K562 (cell line): Measurements from ENCODE around the gene RFC5. TPM values are rescaled to one million over a fixed set of nuclear protein-coding genes. Genes with fewer than 3 reads are reported as not detected.

Experiments used
- CHD7 ChIP-seq: fragments of 200-600 bp; sonication (generic); IDR thresholded peaks from one replicate; pipeline ENCODE4 v1.6.1; 2012; ENCODE audit warnings: mild to moderate bottlenecking, low read depth, low read length, inconsistent platforms
- CREB1 ChIP-seq, 2 experiments: sonication (generic) in 1 of 2; formaldehyde crosslinking in 1 of 2; IDR thresholded peaks; 2 replicates each; pipeline versions ENCODE4 v1.6.1 to v1.8.0; 2012 to 2022; ENCODE audit warnings: inconsistent platforms in 1 of 2, mild to moderate bottlenecking in 1 of 2, missing genetic modification reagents in 1 of 2, moderate library complexity in 1 of 2
- polyA plus RNA-seq, 8 experiments: library from polyadenylated mRNA; depleted of rRNA in 4 of 8; stranded (reverse) in 5 of 8; unstranded in 3 of 8; fragments of >200 nt; fragmentation: Nextera tagmentation in 2 of 8; fragmentation: Illumina TruSeq in 1 of 8; extraction: Ambion mirVana in 2 of 8; extraction: Trizol in 1 of 8; gene quantifications; 2 replicates each; pipeline versions ENCODE4 v1.2.1 to v1.2.3, GENCODE V29; 2011 to 2014; ENCODE audit warnings: inconsistent platforms in 1 of 8, missing spikeins in 1 of 8
- total RNA-seq, 7 experiments: library from RNA; depleted of rRNA in 6 of 7; stranded (reverse); fragments of >200 nt in 6 of 7; fragmentation: Illumina TruSeq in 2 of 7; extraction: Trizol in 2 of 7; gene quantifications; 2 replicates each; pipeline versions ENCODE4 v1.2.1 to v1.2.3, GENCODE V29; 2011 to 2021; ENCODE audit warnings: low replicate concordance in 1 of 7

The RFC5 gene
- total and polyA plus RNA-seq, 9 of the 15 experiments (the other 6 are each of a cell fraction or from before 2014, with no cell fraction given): 61.8 to 189 (median 92.9) TPM

- no peak for TF ChIP-seq CHD7
- TF ChIP-seq CREB1 (IDR thresholded peaks at IDR 0.05): peak; percentile 83
- TF ChIP-seq CREB1 (CRISPR knock-in tag; IDR thresholded peaks at IDR 0.05): peak; percentile 76; the same call in 1 of the 2 replicates
Measured at GRCh38 chr12:118016424-118017264, at the start of gene RFC5 (continued).
